Measurements from ENCODE around the gene ITIH4.

DNA sequence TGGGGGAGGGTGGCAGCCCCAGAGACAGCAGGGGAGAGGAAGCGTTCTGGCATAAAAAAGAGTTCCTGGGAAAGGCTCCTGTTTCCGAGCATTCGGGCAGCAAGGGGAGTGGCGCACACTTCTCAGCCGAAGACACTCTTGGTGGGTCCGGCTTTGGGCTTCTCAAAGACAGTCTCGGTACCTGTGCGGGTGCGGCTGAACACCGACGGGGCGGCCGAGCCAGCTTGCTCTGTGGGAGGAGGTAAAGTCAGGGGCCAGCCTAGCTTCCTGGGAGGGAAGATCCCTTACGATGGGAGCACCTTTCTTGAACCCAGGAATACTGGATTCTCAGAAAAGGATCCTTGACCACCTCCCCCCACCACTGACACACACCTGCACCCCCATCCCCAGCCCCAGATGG, 2.7 kb upstream of the ITIH4 start:
- TF ChIP-seq, protein P1, sequence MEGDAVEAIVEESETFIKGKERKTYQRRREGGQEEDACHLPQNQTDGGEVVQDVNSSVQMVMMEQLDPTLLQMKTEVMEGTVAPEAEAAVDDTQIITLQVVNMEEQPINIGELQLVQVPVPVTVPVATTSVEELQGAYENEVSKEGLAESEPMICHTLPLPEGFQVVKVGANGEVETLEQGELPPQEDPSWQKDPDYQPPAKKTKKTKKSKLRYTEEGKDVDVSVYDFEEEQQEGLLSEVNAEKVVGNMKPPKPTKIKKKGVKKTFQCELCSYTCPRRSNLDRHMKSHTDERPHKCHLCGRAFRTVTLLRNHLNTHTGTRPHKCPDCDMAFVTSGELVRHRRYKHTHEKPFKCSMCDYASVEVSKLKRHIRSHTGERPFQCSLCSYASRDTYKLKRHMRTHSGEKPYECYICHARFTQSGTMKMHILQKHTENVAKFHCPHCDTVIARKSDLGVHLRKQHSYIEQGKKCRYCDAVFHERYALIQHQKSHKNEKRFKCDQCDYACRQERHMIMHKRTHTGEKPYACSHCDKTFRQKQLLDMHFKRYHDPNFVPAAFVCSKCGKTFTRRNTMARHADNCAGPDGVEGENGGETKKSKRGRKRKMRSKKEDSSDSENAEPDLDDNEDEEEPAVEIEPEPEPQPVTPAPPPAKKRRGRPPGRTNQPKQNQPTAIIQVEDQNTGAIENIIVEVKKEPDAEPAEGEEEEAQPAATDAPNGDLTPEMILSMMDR (IDR thresholded peaks at IDR 0.05; ENCODE audit: low read depth, low read length): no peak
- TF ChIP-seq EZH2phosphoT487 (IDR thresholded peaks at IDR 0.05; ENCODE audit: low read depth): no peak

Data from OCI-LY3 (cell line).